Breast epithelium (tissue), 3 donors: ENCODE measurements around the gene CNTRL.

Source experiments
- CTCF ChIP-seq, 3 donors: fragments of 450-650 bp; IDR thresholded peaks; one replicate each; pipeline ENCODE4 v1.5.1; 2016 to 2017; ENCODE audit warnings: antibody characterized with exemption in 3 of 3, mild to moderate bottlenecking in 3 of 3, moderate library complexity in 3 of 3
- POLR2A ChIP-seq: fragments of 450-650 bp; IDR thresholded peaks from one replicate; pipeline ENCODE4 v1.6.1; 2016; ENCODE audit warnings: antibody characterized with exemption, mild to moderate bottlenecking, moderate library complexity
- POLR2AphosphoS5 ChIP-seq, 3 donors: sonication (generic); formaldehyde crosslinking; IDR thresholded peaks; one replicate each; pipeline ENCODE4 v1.6.1; 2017; ENCODE audit warnings: antibody characterized with exemption in 3 of 3

GRCh38 chr9:121048175-121048574 lies 26.6 kb upstream of the CNTRL start:
- TF ChIP-seq CTCF (IDR thresholded peaks at IDR 0.05) (no peak), POLR2AphosphoS5 (IDR thresholded peaks at IDR 0.05) (no peak), POLR2A (no peak)
